Natural killer cell treated with Interleukin-12 subunit alpha and Interleukin-12 subunit beta and Interleukin-15 and Interleukin-18, amount 100 ng/mL, for 72 hours (primary cell): ENCODE results near the gene SMC2. TPM values are rescaled to one million over a fixed set of nuclear protein-coding genes. Genes with fewer than 3 reads are reported as not detected.
A peak's percentile ranks its signal among the peaks of the same experiment; 100 is the strongest.

ENCODE experiments used
- ATAC-seq, 2 donors: fragments of 150-1000 bp; cut with Tn5 transposase in 1 of 2; sonication (Bioruptor Pico), chemical (Tn5 transposase) in 1 of 2; 2 replicates each; pipeline ENCODE4 v1.10.0; 2021
- DNase-seq: peaks from one replicate; pipeline ENCODE4 v3.0.0; 2022; ENCODE audit warnings: low spot score
- H3K27ac Mint-ChIP-seq, 2 donors: 1 replicate in 1 of 2; 2 replicates in 1 of 2; pipeline ENCODE4 v1.8.0; 2022; ENCODE audit warnings: mixed read lengths in 2 of 2, mild to moderate bottlenecking in 1 of 2, moderate library complexity in 1 of 2
- H3K27me3 Mint-ChIP-seq, 2 donors: 1 replicate in 1 of 2; 2 replicates in 1 of 2; pipeline ENCODE4 v1.8.0; 2022; ENCODE audit warnings: mixed read lengths in 2 of 2
- H3K36me3 Mint-ChIP-seq: one replicate; pipeline ENCODE4 v1.8.0; 2022; ENCODE audit warnings: mixed read lengths
- H3K4me1 Mint-ChIP-seq, 2 donors: 1 replicate in 1 of 2; 2 replicates in 1 of 2; pipeline ENCODE4 v1.8.0; 2022; ENCODE audit warnings: low read depth in 2 of 2, mixed read lengths in 2 of 2, mild to moderate bottlenecking in 1 of 2
- H3K4me3 Mint-ChIP-seq: one replicate; pipeline ENCODE4 v1.8.0; 2022; ENCODE audit warnings: mixed read lengths
- H3K9me3 Mint-ChIP-seq: 2 replicates; pipeline ENCODE4 v1.8.0; 2022; ENCODE audit warnings: mixed read lengths
- total RNA-seq, 2 donors: library from RNA; stranded (reverse); gene quantifications; one replicate each; pipeline ENCODE4 v1.2.3, GENCODE V29; 2022

Gene SMC2
- total RNA-seq, 2 donors from 2014 or later = 34.4 to 54.0 TPM

GRCh38 chr9:104138243-104138868 lies 44.2 kb downstream of the SMC2 start:
- DNase-seq = no peak
- Mint-ChIP-seq H3K27me3 (no peaks in the 10 kb centered on the region), H3K4me1 (no peaks in the 10 kb centered on the region), H3K36me3 (peaks cover 39% of the 10 kb centered on the region), H3K27ac (no peak overlapping the region), H3K4me3 (no peak overlapping the region), H3K9me3 (no peaks in the 10 kb centered on the region)
- ATAC-seq = no peak

DNA sequence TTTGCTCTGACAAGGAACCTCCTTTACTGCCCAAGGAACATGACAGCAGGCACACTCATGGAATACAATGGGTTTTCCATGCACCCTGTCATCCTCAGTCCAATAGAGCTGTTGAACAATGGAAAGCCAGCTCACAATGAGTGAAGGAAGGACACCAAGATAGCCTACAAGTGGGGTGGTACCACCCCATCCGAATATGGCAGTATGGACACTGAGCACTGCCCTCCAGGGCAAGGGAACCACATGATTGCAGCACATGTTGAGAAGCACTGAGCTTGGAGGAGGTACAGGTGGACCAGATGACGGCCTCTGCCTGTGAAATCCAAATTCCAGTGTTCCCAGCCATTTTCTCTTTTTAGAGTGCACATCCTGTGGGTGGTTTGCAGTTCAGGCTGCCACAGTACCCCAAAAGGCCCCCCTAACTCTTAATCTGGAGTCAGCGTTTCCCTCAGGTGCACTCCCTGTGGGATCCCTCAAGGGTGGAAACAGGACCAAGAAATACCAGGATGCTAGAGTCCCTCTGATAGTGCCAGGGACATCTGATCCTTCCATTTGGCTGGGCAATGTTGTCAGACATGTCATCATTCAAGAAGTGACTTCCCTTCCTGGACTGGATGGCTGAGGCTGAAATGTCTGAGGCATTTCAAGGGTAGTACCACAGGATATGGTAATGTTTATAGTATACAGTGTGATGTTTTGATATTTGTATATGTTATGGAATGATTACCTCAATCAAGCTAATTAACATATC lies 48.9 kb downstream of the SMC2 start:
- Mint-ChIP-seq H3K27me3 (no peaks in the 10 kb centered on the region), H3K27ac (no peak overlapping the region), H3K36me3 (peaks cover 17% of the 10 kb centered on the region), H3K4me1 (peaks cover 3% of the 10 kb centered on the region in 2 donors), H3K4me3 (no peak overlapping the region), H3K9me3 (no peaks in the 10 kb centered on the region)
- ATAC-seq (peak; percentile 27 to 45), DNase-seq (no peak)

DNA sequence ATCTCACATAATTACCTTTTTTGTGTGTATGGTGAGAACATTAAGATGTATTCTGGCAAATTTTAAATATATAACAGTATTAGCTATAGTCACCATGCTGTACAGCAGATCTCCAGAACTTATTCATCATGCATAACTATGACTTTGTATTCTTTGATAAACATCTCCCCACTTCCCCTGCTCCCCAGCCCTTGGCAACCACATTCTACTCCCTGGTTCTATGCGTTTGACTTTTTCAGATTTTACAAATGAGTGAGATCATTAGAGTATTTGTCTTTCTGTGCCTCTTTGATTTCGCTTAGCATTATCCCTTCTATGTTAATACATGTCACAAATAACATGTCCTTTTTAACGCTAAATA lies 49.4 kb downstream of the SMC2 start:
- peaks cover 17% of the 10 kb centered on the region for H3K36me3 Mint-ChIP-seq
- H3K4me3 Mint-ChIP-seq = no peak overlapping the region
- no peaks in the 10 kb centered on the region for H3K9me3 Mint-ChIP-seq
- no peak for DNase-seq
- H3K27me3 Mint-ChIP-seq = no peaks in the 10 kb centered on the region
- no peak for ATAC-seq
- no peak overlapping the region for H3K27ac Mint-ChIP-seq
- H3K4me1 Mint-ChIP-seq = peaks cover 3% of the 10 kb centered on the region in 2 donors

GRCh38 chr9:104144336-104144735 lies 50.2 kb downstream of the SMC2 start:
- no peaks in the 10 kb centered on the region for H3K27me3 Mint-ChIP-seq
- H3K27ac Mint-ChIP-seq = no peak overlapping the region
- no peak for DNase-seq
- H3K9me3 Mint-ChIP-seq = no peaks in the 10 kb centered on the region
- H3K4me1 Mint-ChIP-seq = peaks cover 3% of the 10 kb centered on the region in 2 donors
- no peak overlapping the region for H3K4me3 Mint-ChIP-seq
- peaks cover 17% of the 10 kb centered on the region for H3K36me3 Mint-ChIP-seq
- ATAC-seq = no peak

DNA sequence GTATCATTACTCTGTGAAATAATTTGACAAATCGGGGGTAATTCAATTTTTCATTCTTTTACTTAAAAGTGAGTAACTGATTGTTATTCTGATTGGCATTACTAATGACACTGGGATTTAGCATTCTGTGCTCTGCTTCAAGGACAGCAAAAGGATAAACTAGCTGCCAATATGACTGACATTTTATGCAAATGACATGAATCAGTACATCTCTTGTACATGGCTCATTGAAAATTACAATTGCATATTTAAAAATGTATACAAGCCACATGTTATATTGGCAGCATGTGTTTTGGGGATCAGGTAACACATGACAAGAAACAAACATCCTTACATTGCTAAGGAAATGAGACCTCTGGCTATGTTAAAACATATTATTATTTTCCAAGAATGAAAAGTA lies 79.0 kb downstream of the SMC2 start:
- no peaks in the 10 kb centered on the region for H3K4me1 Mint-ChIP-seq
- H3K27me3 Mint-ChIP-seq = no peaks in the 10 kb centered on the region
- no peak overlapping the region for H3K27ac Mint-ChIP-seq
- H3K36me3 Mint-ChIP-seq = no peaks in the 10 kb centered on the region
- peaks cover 3% of the 10 kb centered on the region for H3K9me3 Mint-ChIP-seq
- no peak overlapping the region for H3K4me3 Mint-ChIP-seq
- ATAC-seq = no peak
- no peak for DNase-seq

- ATAC-seq = no peak
- Mint-ChIP-seq H3K36me3 (no peaks in the 10 kb centered on the region), H3K27ac (no peak overlapping the region), H3K4me1 (no peaks in the 10 kb centered on the region), H3K4me3 (no peak overlapping the region), H3K27me3 (no peaks in the 10 kb centered on the region), H3K9me3 (no peaks in the 10 kb centered on the region)
- no peak for DNase-seq
These were observed 83.0 kb downstream of the SMC2 start for GRCh38 chr9:104177003-104177611.

GRCh38 chr9:104177676-104178075 lies 83.6 kb downstream of the SMC2 start:
- H3K4me3 Mint-ChIP-seq = no peak overlapping the region
- H3K36me3 Mint-ChIP-seq = no peaks in the 10 kb centered on the region
- no peak overlapping the region for H3K27ac Mint-ChIP-seq
- no peaks in the 10 kb centered on the region for H3K9me3 Mint-ChIP-seq
- H3K27me3 Mint-ChIP-seq = no peaks in the 10 kb centered on the region
- ATAC-seq = no peak
- H3K4me1 Mint-ChIP-seq = no peaks in the 10 kb centered on the region
- no peak for DNase-seq
